Body of pancreas (tissue), 4 donors: Measurements from ENCODE around the gene RNF5. TPM values are rescaled to one million over a fixed set of nuclear protein-coding genes. Genes with fewer than 3 reads are reported as not detected.

Source experiments
- ATAC-seq: fragments of 150-250 bp; one replicate; pipeline ENCODE4 v1.9.1; 2016
- DNase-seq, 4 donors: peaks; one replicate each; pipeline ENCODE4 v3.0.0-alpha.2; 2019
- H3K27ac ChIP-seq, 4 donors: fragments of 200-600 bp; sonication (generic); 1 replicate in 3 of 4; 2 replicates in 1 of 4; pipeline versions ENCODE4 v1.5.1 to v1.6.1; 2016 to 2019; ENCODE audit warnings: mild to moderate bottlenecking in 1 of 4, mixed read lengths in 1 of 4, moderate library complexity in 1 of 4
- H3K27me3 ChIP-seq, 2 donors: fragments of 200-600 bp; sonication (generic); one replicate each; pipeline ENCODE4 v1.6.0; 2016; ENCODE audit warnings: mild to moderate bottlenecking in 1 of 2
- H3K36me3 ChIP-seq, 2 donors: fragments of 200-600 bp; sonication (generic); replicated peaks in 1 of 2; 2 replicates each; pipeline ENCODE4 v1.5.1; 2016; ENCODE audit warnings: low read depth in 2 of 2; ENCODE audit not compliant: insufficient read depth in 1 of 2
- H3K4me1 ChIP-seq: fragments of 200-600 bp; sonication (generic); one replicate; pipeline ENCODE4 v1.6.0; 2016
- H3K4me3 ChIP-seq, 2 donors: fragments of 200-600 bp; sonication (generic); 1 replicate in 1 of 2; 2 replicates in 1 of 2; pipeline ENCODE4 v1.5.1; 2016 to 2019
- H3K9me3 ChIP-seq, 3 donors: fragments of 200-600 bp; sonication (generic); 1 replicate in 2 of 3; 2 replicates in 1 of 3; pipeline ENCODE4 v1.5.1; 2016
- CTCF ChIP-seq, 7 experiments: fragments of 450-650 bp in 4 of 7; fragments of 200-600 bp in 3 of 7; sonication (generic) in 3 of 7; IDR thresholded peaks; one replicate each; pipeline ENCODE4 v1.5.1; 2016 to 2019; ENCODE audit warnings: antibody characterized with exemption in 7 of 7
- POLR2A ChIP-seq, 3 donors: fragments of 450-650 bp; IDR thresholded peaks; one replicate each; pipeline ENCODE4 v1.6.1; 2016; ENCODE audit warnings: antibody characterized with exemption in 3 of 3, mild to moderate bottlenecking in 2 of 3
- WGBS, 2 donors: methylation state at CpG; one replicate each; pipeline ENCODE4 v1.1.5; 2017; 5-methylcytosine and 5-hydroxymethylcytosine counted together
- intact Hi-C: fragments of 100-400 bp; cut with DNase I; formaldehyde crosslinking; loops from one replicate; pipeline ENCODE4 v1.15.1; 2023
- total RNA-seq, 2 donors: library from RNA; depleted of rRNA; stranded (reverse); fragments of >200 nt; gene quantifications; one replicate each; pipeline ENCODE4 v1.1.0, GENCODE V29; 2016

RNF5 gene
- total RNA-seq, 2 donors from 2014 or later: 34.0 to 62.0 TPM

GRCh38 chr6:32153564-32154513, 24.4 kb upstream of the RNF5 start, which contains the start of gene PPT2:
PPT2 (plus strand) TSS chr6:32154141; CDS start chr6:32154595, 454 bp downstream.
- peak within 1 kb of the TSS; percentile 72 for H3K4me3 ChIP-seq
- WGBS, 2 donors: 2 to 3% methylated on average over 18 to 52 of the region's 52 CpGs
- ATAC-seq (peak; percentile 81), DNase-seq (peak; percentile 77 to 90 (median 82))
- peaks cover 29% of the 10 kb centered on the region for H3K4me1 ChIP-seq
- H3K27me3 ChIP-seq: peaks cover 0 to under 1% of the 10 kb centered on the region in 2 donors
- H3K36me3 ChIP-seq: no peaks in the 10 kb centered on the region
- TF ChIP-seq CTCF (IDR thresholded peaks at IDR 0.05) (peak in 4 of 7 experiments; percentile 7 to 32 (median 28)), POLR2A (IDR thresholded peaks at IDR 0.05) (peak in 1 of 3 donors; percentile 16)
- intact Hi-C loops: no loop called here
- peak within 1 kb of the TSS; percentile 35 to 90 (median 77) for H3K27ac ChIP-seq
- no peaks in the 10 kb centered on the region for H3K9me3 ChIP-seq

GRCh38 chr6:32154514-32155161, 23.6 kb upstream of the RNF5 start:
- H3K27ac ChIP-seq: peak overlapping the region; percentile 35 to 90 (median 77)
- H3K4me3 ChIP-seq: peak overlapping the region; percentile 72
- peaks cover 25% of the 10 kb centered on the region for H3K4me1 ChIP-seq
- H3K9me3 ChIP-seq: no peaks in the 10 kb centered on the region
- no peaks in the 10 kb centered on the region for H3K27me3 ChIP-seq
- peak; percentile 78 for ATAC-seq
- TF ChIP-seq POLR2A (IDR thresholded peaks at IDR 0.05) (peak in 2 of 3 donors; percentile 39 to 48), CTCF (IDR thresholded peaks at IDR 0.05) (peak; percentile 23 to 79 (median 68))
- peak; percentile 73 to 85 (median 80) for DNase-seq
- intact Hi-C loops: loop anchor here (5.0 kb wide), 1 partner anchor 37 kb away; no protein-coding TSS in a partner anchor
- H3K36me3 ChIP-seq: no peaks in the 10 kb centered on the region
- 2 to 8% methylated on average over 14 to 34 of the region's 34 CpGs for WGBS, 2 donors

GRCh38 chr6:32156891-32157290, 21.3 kb upstream of the RNF5 start:
- WGBS, 2 donors: 87 to 89% methylated on average over 9 of the region's 9 CpGs
- ATAC-seq: no peak
- intact Hi-C loops: loop anchor here (5.0 kb wide), 1 partner anchor 40 kb away; no protein-coding TSS in a partner anchor

GRCh38 chr6:32158052-32158451, 20.2 kb upstream of the RNF5 start:
- TF ChIP-seq CTCF (IDR thresholded peaks at IDR 0.05) (no peak), POLR2A (IDR thresholded peaks at IDR 0.05) (no peak)
- Histone ChIP-seq H3K9me3 (no peaks in the 10 kb centered on the region), H3K4me1 (peaks cover 23% of the 10 kb centered on the region), H3K36me3 (no peaks in the 10 kb centered on the region), H3K27ac (no peak overlapping the region), H3K4me3 (no peak overlapping the region), H3K27me3 (no peaks in the 10 kb centered on the region)
- ATAC-seq (no peak), DNase-seq (no peak)
- intact Hi-C loops: loop anchor here (5.0 kb wide), 1 partner anchor 41 kb away; no protein-coding TSS in a partner anchor

More at GRCh38 chr6:32156891-32157290, 21.3 kb upstream of the RNF5 start:
- DNase-seq: no peak
- H3K36me3 ChIP-seq: no peaks in the 10 kb centered on the region
- no peak overlapping the region for H3K27ac ChIP-seq
- no peaks in the 10 kb centered on the region for H3K9me3 ChIP-seq
- no peak overlapping the region for H3K4me3 ChIP-seq
- TF ChIP-seq POLR2A (IDR thresholded peaks at IDR 0.05) (no peak), CTCF (IDR thresholded peaks at IDR 0.05) (no peak)
- H3K27me3 ChIP-seq: no peaks in the 10 kb centered on the region
- peaks cover 25% of the 10 kb centered on the region for H3K4me1 ChIP-seq
